ENCODE results near the gene NCAM2.

DNA sequence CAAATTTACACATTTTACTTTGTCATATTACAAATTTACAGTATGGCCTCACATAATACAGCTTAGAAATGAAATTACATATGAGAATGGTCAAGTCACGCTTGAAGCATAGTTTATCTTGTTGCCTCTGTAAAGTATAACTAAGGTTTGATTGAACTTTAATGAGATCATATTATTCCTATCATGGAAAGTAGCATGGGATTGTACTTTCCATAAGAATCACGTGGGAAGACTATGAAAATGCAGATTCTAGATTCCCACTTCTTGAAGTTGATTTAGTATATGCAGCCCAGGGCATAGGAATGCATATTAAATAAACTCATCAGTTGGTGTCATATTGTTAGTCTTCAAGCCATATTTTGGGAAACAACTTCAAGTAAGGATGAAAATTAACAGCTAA, 342.8 kb downstream of the NCAM2 start:
- TF ChIP-seq EZH2 (IDR thresholded peaks at IDR 0.05; ENCODE audit: borderline replicate concordance), result no peak
- TF ChIP-seq, protein P1, sequence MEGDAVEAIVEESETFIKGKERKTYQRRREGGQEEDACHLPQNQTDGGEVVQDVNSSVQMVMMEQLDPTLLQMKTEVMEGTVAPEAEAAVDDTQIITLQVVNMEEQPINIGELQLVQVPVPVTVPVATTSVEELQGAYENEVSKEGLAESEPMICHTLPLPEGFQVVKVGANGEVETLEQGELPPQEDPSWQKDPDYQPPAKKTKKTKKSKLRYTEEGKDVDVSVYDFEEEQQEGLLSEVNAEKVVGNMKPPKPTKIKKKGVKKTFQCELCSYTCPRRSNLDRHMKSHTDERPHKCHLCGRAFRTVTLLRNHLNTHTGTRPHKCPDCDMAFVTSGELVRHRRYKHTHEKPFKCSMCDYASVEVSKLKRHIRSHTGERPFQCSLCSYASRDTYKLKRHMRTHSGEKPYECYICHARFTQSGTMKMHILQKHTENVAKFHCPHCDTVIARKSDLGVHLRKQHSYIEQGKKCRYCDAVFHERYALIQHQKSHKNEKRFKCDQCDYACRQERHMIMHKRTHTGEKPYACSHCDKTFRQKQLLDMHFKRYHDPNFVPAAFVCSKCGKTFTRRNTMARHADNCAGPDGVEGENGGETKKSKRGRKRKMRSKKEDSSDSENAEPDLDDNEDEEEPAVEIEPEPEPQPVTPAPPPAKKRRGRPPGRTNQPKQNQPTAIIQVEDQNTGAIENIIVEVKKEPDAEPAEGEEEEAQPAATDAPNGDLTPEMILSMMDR (IDR thresholded peaks at IDR 0.05; ENCODE audit: poor library complexity), result no peak
- TF ChIP-seq EZH2phosphoT487 (IDR thresholded peaks at IDR 0.05; ENCODE audit: low read depth, severe bottlenecking, unreplicated experiment), result no peak

Measured in hepatocyte (in vitro differentiated cells).